UCSD-AML1 (cell line): ENCODE measurements around the gene ITPR2.
A peak's percentile ranks its signal among the peaks of the same experiment; 100 is the strongest.
"Not testable (repeated sequence)": the region's sequence is repeated elsewhere in the genome, so short reads cannot be mapped to it uniquely, and the experiment has no call there.

Source experiments
- DNase-seq: peaks from one replicate; lab custom pipeline; 2025; ENCODE audit not compliant: unreplicated experiment; lab: John Stamatoyannopoulos, UW

ITPR2 gene

GRCh38 chr12:26680727-26681455 is 152.1 kb downstream of the ITPR2 start:
- DNase-seq: no peak

GRCh38 chr12:26678697-26679660 is 154.0 kb downstream of the ITPR2 start:
- no peak for DNase-seq

- DNase-seq: not testable (repeated sequence)
Observed at GRCh38 chr12:26671487-26671886, 161.5 kb downstream of the ITPR2 start.

GRCh38 chr12:26668847-26669246 is 164.1 kb downstream of the ITPR2 start:
- DNase-seq: no peak

- no peak for DNase-seq
Observed at GRCh38 chr12:26668230-26668629, 164.8 kb downstream of the ITPR2 start.

GRCh38 chr12:26666286-26666685 is 166.7 kb downstream of the ITPR2 start:
- DNase-seq: no peak

GRCh38 chr12:26661399-26661798 is 171.6 kb downstream of the ITPR2 start:
- DNase-seq: no peak

GRCh38 chr12:26659930-26660329 is 173.1 kb downstream of the ITPR2 start:
- no peak for DNase-seq

- DNase-seq: no peak
Observed at GRCh38 chr12:26658991-26659390, 174.0 kb downstream of the ITPR2 start.

- DNase-seq: no peak
Observed at GRCh38 chr12:26654623-26655022, 178.4 kb downstream of the ITPR2 start.

GRCh38 chr12:26651566-26652188 is 181.3 kb downstream of the ITPR2 start:
- peak; percentile 13 for DNase-seq

GRCh38 chr12:26651036-26651435 is 182.0 kb downstream of the ITPR2 start:
- no peak for DNase-seq

- DNase-seq: no peak
Observed at GRCh38 chr12:26648999-26649398, 184.0 kb downstream of the ITPR2 start.

GRCh38 chr12:26648584-26648983 is 184.4 kb downstream of the ITPR2 start:
- no peak for DNase-seq

- DNase-seq: no peak
Observed at GRCh38 chr12:26648066-26648465, 184.9 kb downstream of the ITPR2 start.

- no peak for DNase-seq
Observed at GRCh38 chr12:26647088-26647487, 185.9 kb downstream of the ITPR2 start.

- DNase-seq: no peak
Observed at GRCh38 chr12:26646571-26646970, 186.4 kb downstream of the ITPR2 start.

- not testable (repeated sequence) for DNase-seq
Observed at GRCh38 chr12:26644376-26644775, 188.6 kb downstream of the ITPR2 start.

GRCh38 chr12:26643532-26644315 is 189.3 kb downstream of the ITPR2 start:
- no peak for DNase-seq

- no peak for DNase-seq
Observed at GRCh38 chr12:26642361-26642760, 190.6 kb downstream of the ITPR2 start.
